ENCODE measurements around the gene SUPT3H.
"Not testable (repeated sequence)": the region's sequence is repeated elsewhere in the genome, so short reads cannot be mapped to it uniquely, and the experiment has no call there.

Gene SUPT3H

DNA sequence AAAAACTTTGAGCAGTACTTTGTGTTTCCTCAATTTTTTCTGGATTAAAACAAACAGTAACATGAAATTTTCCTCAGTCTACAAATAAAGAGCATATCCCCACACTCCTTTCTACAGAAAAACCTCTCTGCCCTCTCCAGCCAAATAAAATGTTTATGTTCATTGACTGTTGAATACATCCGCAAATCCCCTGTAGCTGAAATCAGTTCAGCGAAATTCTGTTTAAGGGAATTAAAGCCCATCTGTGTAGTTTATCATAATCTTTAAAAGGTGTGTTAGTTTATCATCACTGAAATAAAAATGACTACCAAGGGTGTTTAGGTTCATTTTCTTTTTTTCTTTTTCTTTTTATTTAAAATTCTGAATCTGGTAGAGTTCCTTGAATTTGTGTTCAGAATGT is 207.4 kb downstream of the SUPT3H start:
- no peak for DNase-seq

DNA sequence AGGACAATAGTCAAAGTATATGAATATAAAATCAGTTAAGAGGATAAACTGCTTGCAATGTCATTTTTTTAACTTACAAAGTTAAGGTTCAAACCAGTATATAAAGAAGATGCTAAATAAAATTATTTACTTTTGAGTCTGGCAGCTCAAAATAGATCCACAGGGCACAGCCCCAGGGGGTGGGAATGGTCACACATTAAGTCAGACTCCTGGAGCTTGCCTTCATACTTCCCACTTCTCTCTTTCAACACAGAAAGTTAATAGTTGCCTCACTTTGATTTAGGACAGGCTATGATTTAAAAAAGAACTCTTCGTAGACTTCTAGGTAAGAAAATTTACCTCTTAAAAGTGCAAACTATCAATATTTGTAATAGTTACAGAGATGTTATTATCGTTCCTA is 207.9 kb downstream of the SUPT3H start:
- no peak for DNase-seq

DNA sequence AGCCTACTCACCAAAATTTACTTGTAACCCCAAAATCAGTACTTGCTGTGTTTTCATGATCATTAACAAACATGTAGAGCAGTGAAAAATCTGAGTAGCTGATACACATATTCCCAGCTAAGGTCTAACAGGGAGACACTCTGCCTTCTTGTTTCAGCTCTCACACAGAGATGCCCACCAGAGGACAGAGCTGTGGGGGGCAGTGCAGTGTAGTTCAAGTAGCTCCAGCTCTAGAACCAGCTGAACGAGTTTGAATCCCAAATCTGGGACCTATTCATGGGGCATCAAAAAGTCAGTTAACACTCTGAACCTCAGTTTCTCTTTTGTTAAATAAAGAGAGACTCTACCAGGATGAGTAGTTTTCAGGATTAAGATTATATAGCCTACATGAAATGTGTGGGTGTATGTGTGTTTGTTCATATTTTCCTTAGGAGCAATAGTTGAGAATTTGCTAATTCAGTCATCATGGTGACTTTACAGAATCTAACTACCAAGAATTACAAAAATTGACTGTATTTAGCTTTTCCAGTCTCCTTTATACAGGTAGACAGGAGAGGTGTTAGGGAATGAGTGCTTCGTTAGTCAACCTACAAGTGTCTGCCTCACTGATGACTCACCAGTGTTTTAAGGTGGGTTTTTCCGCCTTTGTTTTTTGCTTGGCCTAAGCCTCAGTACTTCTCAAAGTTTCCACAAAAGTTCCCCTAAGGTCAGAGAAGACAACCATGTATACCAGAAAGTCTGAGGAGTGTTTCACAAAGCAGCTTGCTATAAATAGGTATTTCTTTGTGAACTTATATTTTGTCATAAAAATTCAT is 213.6 kb downstream of the SUPT3H start:
- DNase-seq = no peak

DNA sequence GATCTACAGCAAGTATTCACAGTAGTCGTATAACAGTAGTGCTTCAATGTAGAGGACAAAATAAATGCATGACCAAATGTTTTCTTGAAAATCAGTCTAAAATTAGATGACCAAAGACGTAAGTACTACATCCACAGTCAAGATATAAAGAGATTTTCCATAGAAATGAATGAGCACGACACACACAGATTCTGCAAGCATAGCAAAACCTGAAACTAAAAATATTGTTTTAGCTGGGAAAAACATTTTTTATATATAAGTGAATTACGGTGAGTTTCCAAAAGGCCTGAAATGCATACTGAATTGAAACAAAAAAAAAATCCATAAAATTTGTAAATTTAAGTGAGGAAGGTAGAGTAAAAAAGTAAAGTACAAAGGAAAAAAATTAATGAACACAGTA is 217.4 kb downstream of the SUPT3H start:
- no peak for DNase-seq

DNA sequence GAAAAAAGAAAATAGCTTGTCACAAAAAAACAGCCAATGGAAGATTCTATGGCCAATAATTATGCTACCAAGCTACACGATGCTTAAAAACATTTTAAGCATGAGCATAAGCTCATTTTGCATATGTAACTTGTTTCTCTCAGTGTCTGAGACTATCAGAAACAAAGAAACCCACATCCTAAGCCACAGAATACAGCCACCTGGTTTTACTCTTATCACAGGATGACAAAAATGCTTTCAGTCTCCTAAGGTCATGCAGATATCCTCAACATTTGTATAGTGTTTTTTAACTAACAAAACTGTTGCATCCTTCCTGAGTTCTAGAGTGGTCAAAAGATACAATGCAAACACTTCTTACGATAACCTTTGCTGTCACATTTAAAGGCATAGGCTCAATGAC is 221.7 kb downstream of the SUPT3H start:
- DNase-seq = no peak

DNA sequence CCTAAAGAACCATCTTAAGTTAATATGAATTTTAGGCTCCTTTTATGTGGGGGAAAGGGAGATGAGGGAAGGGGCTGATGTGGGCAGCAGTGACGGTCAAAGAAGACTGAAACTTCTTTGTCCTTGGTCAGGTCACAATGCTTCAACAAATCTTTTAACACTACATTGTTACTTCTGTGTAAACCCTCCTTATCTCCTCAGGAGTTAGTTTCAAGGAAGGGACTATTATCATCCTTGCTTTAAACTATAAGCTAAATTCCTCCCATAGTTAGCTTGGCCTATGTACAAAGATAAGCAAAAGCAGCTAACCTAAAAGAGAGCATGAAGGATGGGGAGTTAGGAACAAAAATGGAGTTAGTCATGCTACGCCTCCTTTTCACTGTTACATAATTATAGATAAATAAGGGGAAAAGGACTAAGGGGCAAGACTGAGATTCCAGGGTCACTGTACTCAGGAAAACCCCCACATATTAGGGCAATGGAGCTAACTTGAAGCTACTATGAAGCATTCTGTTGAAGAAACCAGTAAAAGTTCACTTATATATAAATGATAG is 222.3 kb downstream of the SUPT3H start:
- DNase-seq = no peak

DNA sequence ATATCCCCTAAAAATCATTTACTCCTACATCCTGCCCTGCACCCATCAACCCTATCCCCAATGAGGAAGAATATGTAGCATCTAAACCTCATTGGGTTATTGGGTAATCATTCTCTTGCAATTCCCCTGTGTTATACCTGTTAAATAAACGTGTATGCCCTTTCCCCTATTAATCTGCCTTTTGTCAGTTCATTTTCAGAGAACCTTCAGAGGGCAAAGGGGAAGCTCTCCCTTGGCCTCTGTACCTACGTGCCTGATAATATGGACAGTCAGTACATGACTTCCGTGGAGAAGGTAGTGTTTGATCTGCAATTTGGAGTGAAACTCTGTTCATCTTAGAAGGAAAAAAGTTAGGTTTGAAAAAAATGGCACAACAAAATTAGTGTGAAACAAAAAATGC is 223.1 kb downstream of the SUPT3H start:
- no peak for DNase-seq

DNA sequence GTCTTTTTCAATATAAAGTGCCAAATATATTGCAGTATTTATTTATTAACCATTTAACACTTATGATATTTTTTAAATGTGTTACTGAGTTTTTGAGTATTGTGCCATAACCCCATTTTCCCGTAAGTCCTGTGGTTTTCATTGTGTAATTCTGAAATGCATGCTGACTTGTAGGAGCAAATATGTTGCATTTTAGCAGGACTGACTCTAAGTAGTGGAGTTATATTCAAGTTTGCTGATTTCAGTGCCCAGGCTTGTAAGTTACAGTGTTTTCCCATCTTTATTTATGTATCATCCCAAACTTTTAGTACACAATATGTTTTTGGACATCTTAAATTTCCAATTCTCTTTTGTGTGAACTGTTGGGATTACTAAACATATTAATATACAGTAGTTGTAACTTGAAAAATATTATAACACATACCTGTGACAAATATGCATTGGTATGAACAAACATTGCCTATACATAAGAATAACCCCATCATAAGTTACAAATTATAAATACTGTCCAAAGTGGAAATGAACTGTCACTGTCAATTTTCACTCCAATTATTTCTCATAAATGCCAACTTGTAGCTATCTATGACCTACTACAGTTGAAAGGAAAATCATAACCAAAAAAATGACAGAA is 228.9 kb downstream of the SUPT3H start:
- DNase-seq = no peak

DNA sequence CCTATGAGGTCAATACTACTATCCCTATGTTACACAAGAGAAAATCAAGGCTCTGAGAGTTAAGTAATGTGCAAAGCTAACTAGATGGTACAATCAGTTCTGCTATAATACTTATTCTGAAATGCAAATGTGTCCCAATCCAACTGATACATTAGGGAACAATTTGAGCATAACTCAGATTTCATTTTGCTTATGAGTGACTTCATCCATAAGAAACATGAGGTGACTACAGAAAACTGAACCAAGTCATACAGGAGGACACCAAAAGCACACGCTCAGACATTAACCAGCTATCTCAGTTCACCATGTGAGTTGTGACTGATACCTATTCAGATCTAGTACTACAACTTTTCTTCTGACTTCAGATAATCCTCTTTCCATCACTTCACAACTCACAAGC is 229.5 kb downstream of the SUPT3H start:
- no peak for DNase-seq

DNA sequence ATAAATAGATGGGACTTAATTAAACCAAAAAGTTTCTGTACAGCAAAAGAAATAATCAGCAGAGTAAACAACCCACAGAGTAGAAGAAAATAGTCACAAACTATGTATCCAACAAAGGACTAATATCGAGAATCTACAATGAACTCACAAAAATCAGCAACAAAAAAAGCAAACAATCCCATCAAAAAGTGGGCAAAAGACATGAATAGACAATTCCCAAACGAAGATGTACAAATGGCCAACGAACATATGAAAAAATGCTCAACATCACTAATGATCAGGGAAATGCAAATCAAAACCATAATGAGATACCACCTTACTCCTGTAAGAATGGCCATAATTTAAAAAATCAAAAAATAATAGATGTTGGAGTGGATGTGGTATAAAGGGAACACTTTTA is 232.1 kb downstream of the SUPT3H start:
- DNase-seq = not testable (repeated sequence)

DNA sequence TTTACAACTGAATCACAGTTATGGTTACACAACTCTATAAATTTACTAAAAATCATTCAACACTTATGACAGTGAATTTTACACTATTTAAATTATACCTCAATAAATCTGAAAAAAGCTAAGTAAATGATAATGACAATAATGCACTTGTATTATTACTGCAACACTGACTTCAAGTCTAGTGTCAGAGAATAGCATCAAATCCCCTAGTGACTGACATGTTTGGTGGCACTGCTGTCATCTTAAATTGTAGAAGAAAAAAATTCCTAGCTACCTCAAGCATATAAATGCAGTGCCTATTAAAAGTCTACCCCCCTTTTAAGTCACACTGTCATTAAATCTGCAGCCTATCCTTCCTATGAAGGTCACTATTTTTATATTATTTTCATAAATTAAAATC is 239.0 kb downstream of the SUPT3H start:
- no peak for DNase-seq

DNA sequence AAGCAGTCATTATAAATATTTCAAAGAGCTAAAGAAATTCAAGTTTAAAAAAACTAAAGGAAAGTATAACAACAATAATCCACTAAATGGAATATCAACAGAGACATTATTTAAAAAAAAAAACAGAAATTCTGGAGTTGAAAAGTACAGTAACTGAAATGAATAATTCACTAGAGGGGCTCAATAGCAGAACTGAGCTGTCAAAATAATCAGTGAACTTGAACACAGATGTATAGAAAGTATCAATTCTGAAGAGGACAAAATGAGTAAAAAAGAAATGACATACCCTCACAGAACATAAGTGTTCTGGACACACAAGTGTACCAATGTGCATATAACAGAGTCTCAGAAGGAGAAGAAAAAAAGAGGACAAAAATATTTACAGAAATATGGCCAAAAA is 241.2 kb downstream of the SUPT3H start:
- DNase-seq = no peak

DNA sequence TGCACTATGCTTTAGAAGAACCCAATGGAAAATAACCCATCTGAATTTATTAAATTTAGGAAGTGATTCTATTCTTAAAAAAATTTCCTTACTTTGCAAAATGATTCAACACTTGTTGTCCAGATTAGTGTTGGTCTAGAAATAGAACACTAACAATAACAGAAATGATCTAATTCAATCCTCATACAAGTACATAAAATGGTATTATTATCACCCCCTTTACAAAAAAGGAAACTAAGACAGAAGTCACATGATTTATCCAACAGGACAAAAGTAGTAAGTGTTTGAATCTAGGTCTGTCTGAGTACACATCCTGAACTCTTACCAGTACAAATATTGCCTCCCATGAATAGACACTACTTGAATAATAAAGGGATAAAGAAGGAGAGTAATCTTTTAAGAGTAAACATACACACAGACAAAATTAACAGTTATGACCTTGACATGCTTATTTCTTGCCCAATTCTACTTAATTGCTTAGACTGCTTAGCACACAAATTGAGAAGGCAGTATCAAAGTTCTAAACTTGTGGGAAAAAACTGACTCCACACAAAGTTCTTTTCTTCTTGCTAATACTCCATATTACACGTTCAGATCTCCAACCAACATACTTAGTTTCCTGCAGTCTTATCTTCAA is 245.0 kb downstream of the SUPT3H start:
- no peak for DNase-seq

DNA sequence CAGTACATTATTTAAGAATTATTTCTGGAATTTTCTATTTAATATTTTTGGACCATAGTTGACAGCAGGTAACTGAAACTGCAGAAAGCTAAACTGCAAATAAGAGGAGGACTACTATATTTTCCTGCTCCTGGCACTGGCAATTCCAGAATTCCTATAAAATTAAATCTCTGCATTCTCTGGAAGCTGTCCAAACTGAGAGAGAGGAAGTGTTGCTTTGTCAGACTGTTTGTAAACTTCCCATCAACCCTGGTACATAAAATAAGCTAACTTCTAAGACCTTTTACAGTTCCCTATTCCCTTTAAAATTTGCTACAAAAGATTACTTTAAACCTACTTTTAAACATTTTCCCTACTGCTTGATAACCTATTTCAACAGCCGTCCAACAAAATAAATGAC is 245.7 kb downstream of the SUPT3H start:
- no peak for DNase-seq

DNA sequence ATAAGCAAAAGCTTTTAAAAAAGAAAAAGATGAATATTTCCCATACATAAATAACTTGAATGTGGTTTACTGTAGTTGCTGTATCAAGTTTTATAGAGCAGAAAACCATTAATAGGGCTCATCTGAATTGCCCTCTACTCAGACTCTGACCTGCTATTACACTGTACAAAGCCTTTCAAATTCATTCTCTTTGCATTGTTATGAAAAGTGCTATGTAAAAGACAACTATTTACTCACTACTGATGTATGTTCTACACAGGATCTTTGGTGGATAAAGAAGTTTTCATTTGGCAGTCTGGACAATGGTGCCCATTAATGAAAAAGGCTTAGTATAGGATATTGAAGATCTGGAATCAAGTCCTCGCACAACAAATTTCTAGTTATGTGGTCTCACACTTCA is 248.7 kb downstream of the SUPT3H start:
- DNase-seq = no peak

DNA sequence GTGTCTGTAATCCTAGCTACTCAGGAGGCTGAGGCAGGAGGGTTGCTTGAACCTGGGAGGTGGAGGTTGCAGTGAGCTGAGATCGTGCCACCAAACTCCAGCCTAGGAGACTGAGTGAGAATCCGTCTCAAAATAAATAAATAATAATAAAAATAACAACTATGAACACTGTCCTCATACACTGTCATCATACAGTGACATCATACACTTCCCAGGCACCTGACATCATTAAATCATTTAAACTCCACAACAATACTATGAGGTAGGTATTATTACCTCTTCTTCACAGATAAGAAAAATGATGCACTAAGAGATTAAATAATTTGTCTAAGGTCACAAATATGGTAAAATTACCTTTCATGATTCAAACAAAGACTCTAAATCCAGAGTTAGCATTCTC is 250.5 kb downstream of the SUPT3H start:
- DNase-seq = no peak

DNA sequence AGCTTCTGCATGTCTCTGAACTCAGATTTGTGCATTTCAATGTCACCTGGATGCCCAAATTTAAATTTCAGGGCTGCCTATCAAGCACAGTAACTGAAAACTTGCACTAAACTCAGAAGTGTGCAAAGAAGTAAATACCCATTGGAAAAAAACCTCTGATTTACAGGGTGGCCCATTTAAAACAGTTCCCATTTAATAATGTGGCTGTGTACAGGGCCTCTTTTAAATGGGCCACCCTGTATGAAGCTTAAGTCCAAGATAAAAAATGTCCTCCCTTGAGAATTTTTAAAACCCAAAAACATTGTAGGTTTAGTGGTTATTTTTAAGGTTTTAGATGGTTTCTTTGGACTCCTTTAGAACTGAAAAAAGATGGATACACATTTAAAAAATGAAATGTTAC is 251.7 kb downstream of the SUPT3H start:
- DNase-seq = no peak

DNA sequence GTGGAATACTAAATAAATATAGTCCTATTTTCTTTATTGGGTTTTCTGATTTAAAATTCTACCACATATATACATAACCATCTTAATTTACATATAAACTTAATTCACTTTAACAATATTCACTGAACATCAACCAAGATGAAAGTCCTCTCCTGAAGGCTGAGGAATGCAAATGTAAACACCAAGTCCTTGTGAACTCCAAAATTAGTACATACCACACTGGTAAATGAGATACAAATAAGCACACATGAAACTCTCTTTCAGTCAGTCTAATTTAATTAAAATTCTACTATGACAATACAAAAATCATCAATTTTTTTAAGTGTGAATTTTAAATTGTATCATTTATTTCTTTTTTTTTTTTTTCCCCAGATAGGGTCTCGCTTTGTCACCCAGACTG is 254.7 kb downstream of the SUPT3H start:
- no peak for DNase-seq

DNA sequence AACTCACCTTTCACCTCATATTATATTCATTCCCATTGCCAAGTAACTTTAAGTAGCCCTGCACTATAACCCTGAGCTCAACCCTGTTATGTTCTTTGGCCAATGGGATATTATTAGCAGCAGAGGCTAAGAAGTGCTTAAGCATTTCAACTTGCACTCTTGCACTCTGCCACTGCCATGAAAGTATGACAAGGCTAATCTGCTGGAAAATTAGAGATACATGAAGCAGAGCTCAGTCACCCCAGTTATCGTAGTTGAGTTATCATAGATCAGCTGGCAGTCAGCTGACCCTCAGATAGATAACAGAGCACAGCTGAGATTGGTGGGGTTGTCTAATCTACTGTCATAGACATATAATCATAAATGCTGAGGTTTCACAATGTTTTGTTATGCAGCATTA is 259.0 kb downstream of the SUPT3H start:
- DNase-seq = no peak

DNA sequence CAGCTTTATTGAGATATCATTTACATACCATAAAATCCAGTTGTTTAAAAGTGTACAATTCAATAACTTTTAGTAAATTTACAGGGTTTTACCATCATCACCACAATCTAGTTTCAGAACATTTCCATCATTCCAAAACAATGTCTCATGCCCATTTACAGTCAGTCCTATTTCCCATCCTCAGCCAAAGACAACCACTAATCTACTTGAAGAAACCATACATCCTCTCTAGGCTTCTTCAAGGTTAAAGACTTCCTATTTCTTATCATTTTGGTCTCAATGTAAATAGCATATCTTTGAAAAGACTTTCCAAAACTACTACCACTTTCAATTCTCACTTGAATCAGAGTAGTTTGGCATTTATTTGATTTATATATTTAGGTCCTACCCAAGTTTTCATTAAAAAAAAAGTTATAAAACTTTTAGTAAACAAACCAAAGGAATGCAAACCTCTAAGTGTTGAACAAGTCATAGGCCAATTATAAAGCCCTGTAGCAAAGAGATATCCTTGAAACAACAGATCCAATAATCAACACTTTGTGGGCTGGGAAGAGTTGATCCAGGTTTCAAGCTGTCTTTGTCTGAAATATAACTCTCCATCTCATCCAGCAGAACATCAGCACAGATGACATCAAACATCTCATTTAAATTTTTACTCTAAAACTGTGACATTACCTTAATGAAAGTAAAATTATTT is 260.9 kb downstream of the SUPT3H start:
- DNase-seq = no peak

DNA sequence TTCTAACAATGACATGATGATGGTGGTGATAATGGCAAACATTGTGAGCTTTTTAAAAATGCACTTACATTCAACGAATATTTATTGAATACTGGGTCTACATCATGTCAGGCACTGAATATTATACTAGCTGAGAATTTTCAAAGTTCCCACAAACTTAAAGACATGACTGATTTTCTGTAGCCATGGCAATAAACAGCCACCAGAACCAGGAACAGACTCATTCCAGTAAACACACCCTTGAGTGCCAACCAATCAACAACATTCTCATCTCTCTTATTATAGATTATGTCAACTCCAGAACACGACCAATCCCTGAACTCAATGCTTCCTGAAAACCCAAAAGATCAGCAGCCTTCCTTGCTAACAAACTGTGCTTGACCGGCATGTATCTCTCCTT is 262.0 kb downstream of the SUPT3H start:
- no peak for DNase-seq

DNA sequence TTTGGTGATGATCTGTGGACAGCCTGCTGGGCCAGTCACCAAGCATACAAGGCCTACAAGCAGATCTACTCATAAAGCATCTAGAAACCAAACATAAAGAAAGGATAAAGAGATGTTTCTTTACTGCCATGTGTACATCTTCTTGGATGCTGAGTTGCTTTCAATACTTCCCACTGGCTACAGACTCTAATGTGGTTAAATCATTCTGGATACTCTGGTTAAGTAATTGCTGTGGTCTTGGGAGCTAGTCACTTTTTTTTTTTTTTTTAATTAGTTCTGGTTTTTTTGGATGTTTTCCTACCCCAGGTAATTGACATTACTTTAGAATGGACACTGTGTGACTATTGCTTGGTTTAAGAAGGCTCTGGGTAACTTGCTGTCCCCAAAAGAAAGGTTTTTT is 265.0 kb downstream of the SUPT3H start:
- no peak for DNase-seq

DNA sequence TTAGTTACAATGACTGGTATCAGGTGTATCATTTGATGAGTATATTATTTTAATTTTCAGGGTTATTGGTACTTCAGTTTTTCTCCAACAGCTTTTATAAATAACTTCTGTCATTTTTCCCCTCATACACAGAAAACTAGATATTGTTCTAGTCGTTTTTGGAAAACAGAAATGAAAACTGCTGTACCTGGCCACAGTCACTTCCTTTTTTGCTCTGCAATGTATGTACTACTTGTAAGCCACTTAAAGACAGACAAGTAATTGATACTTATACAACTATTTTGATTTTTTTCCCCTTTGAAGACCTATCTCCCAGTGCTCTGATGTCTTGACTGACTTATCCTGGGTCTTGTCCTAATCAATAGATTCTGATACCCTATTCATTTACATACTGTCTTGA is 268.2 kb downstream of the SUPT3H start:
- DNase-seq = no peak
